Umbilical cord (tissue), 2 donors: ENCODE results near the gene ABCC3. TPM values are rescaled to one million over a fixed set of nuclear protein-coding genes. Genes with fewer than 3 reads are reported as not detected.

Experiments used
- DNase-seq: peaks from one replicate; pipeline ENCODE4 v3.0.0-alpha.2; 2015; ENCODE audit warnings: low spot score
- total RNA-seq: library from RNA; depleted of rRNA; stranded (reverse); fragments of >200 nt; gene quantifications from one replicate; pipeline ENCODE4 v1.2.3, GENCODE V29; 2014; ENCODE audit warnings: low replicate concordance; ENCODE audit not compliant: insufficient read depth

ABCC3 gene
- total RNA-seq, 1 donor from 2014 or later, result 16.9 TPM

DNA sequence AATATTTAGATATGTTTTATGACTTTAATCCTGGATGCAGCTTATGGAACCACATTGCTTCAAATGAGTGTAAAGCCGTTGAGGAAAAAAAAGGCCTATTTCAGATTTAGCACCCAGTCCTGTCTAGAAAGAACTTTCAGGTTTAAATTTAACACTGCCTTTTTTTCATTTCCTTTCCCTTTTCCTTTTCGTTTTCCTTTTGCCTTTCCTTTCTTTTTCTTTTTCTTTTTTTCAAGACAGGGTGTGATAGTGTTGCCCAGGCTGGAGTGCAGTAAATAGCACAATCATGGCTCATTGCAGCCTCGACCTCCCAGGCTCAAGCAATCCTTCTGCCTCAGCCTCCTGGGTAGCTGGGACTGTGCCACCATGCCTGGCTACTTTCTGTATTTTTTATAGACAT lies 100.6 kb downstream of the ABCC3 start:
- DNase-seq, result no peak

DNA sequence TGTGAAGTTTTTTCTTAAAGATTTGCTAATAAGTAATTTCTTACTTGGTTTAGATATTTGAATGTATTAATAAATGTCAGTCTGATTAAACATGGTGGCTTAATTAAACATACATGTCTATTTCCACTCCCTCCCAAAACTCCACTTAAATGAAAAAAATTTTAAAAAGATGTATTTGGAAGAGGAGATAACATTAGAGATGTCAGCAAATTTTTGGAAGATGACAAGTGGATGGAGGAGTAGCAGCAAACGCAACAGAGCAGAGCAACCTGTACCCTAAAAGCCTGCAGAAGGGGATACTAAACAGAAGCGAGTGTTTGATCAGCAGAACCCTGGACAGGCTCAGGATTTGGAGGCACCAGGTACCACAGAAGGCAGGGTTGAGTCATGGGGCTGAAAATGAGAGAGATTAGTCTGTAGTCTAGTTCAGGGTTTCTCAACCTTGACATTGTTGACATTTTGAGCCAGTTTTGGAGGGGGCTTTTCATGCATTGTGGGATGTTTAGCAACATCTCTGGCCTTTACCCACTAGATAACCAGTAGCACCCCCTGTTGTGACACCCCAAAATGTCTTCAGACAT lies 102.5 kb downstream of the ABCC3 start:
- no peak for DNase-seq

DNA sequence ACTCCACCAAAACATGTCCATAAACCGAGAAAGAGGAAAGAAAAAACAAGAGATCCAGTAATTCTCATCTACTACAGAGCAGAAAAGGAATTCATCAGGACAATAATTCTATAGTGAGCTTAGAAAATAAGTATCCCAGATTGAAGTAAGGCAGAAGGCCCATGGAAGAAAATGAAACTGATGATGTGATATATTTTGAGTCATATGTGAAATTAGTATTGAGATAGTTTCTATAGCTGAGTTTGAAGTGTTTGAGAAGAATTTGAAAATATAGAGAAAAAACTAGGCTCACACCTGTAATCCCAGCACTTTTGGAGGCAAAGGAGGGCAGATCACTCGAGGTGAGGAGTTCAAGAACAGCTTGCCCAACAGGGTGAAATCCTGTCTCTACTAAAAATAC lies 104.4 kb downstream of the ABCC3 start:
- DNase-seq, result no peak

Other genes starting within 250 kb of the ABCC3 start
- gene LRRC59, start 237.4 kb upstream of the ABCC3 start, total RNA-seq, result 56.8 TPM
- gene ACSF2, start 208.7 kb upstream of the ABCC3 start, total RNA-seq, result 14.9 TPM
- not detected for gene CHAD, start 166.0 kb upstream of the ABCC3 start, total RNA-seq
- gene RSAD1, start 156.0 kb upstream of the ABCC3 start, total RNA-seq, result 42.4 TPM
- gene MYCBPAP, start 126.4 kb upstream of the ABCC3 start, total RNA-seq, result not detected
- 1.2 TPM for gene EPN3, start 102.1 kb upstream of the ABCC3 start, total RNA-seq
- gene SPATA20, start 87.7 kb upstream of the ABCC3 start, total RNA-seq, result 71.3 TPM
- 1.9 TPM for gene CACNA1G, start 74.2 kb upstream of the ABCC3 start, total RNA-seq
- gene ANKRD40, start 73.0 kb downstream of the ABCC3 start, total RNA-seq, result 30.1 TPM
- gene LUC7L3, start 84.7 kb downstream of the ABCC3 start, total RNA-seq, result 62.4 TPM
- 2.9 TPM for gene ANKRD40CL, start 132.6 kb downstream of the ABCC3 start, total RNA-seq
- gene WFIKKN2, start 200.7 kb downstream of the ABCC3 start, total RNA-seq, result 1.9 TPM
- 17.3 TPM for gene TOB1, start 231.5 kb downstream of the ABCC3 start, total RNA-seq